NCI-H2081 treated with DMSO at 0.1 percent for 48 hours (cell line): Measurements from ENCODE around the gene COPS2.
"Not testable (repeated sequence)": the region's sequence is repeated elsewhere in the genome, so short reads cannot be mapped to it uniquely, and the experiment has no call there.

Experiments used
- DNase-seq: peaks from one replicate; lab custom pipeline; 2025; lab: John Stamatoyannopoulos, UW

COPS2 gene

GRCh38 chr15:49103002-49103401 lies 52.4 kb downstream of the COPS2 start:
- no peak for DNase-seq

- DNase-seq, result no peak
Observed at GRCh38 chr15:49101536-49101935, 53.9 kb downstream of the COPS2 start.

GRCh38 chr15:49096090-49096750 lies 59.2 kb downstream of the COPS2 start:
- no peak for DNase-seq

- no peak for DNase-seq
Observed at GRCh38 chr15:49094923-49095322, 60.5 kb downstream of the COPS2 start.

- DNase-seq, result no peak
Observed at GRCh38 chr15:49093252-49094105, 61.9 kb downstream of the COPS2 start.

- DNase-seq, result no peak
Observed at GRCh38 chr15:49088996-49089395, 66.4 kb downstream of the COPS2 start.

- DNase-seq, result no peak
Observed at GRCh38 chr15:49085696-49086459, 69.5 kb downstream of the COPS2 start.

GRCh38 chr15:49084285-49084570 lies 71.2 kb downstream of the COPS2 start:
- no peak for DNase-seq

GRCh38 chr15:49083401-49084284 lies 71.8 kb downstream of the COPS2 start:
- no peak for DNase-seq

- DNase-seq, result no peak
Observed at GRCh38 chr15:49082960-49083359, 72.4 kb downstream of the COPS2 start.

- DNase-seq, result no peak
Observed at GRCh38 chr15:49079340-49080039, 75.9 kb downstream of the COPS2 start.

GRCh38 chr15:49075881-49076280 lies 79.5 kb downstream of the COPS2 start:
- no peak for DNase-seq

- not testable (repeated sequence) for DNase-seq
Observed at GRCh38 chr15:49074589-49075287, 80.7 kb downstream of the COPS2 start.
